Measurements from ENCODE around the gene RPS6KL1. TPM values are rescaled to one million over a fixed set of nuclear protein-coding genes. Genes with fewer than 3 reads are reported as not detected.
A peak's percentile ranks its signal among the peaks of the same experiment; 100 is the strongest.

RPS6KL1 gene
- polyA plus RNA-seq, 4 donors: 1.2 to 2.0 (median 1.6) TPM

DNA sequence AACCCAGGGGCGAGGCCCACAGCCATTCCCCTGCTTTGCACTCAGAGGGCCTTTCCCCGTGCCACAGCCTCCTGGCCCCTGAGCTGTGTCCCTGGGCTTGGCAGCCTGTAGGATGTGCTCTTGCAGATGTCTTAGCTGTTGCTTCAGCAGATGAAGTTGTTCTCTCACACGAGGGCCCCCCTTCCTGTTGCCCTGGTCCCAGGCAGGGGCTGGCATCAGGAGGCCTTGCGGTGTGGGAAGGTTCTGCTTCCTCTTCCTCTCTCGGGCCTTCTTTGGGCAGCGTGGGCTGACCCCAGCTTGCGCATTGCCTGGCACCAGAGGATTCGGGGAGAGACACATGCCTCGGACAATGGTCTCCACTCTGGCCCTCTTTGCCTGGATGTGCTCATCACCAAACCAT is 59.8 kb downstream of the RPS6KL1 start:
- DNase-seq (ENCODE audit: low read depth in 4 of 4, low spot score in 3 of 4): no peak

DNA sequence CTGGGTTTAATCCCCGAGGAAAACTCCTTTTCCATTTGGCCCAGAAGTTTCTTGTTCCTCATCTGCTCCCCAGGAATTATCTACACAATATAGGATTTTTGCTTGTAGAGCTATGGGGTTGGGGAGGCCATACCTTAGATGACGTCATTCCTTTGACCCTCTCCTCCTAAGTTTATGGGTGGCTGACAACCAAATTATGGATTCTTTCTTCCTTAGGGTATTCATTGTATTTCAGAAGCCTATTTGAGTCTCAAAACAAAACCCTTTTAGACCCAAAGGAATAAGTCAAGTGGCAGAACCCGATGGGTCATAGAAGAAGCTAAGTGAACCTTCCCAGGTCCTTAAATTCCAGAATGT is 61.3 kb downstream of the RPS6KL1 start:
- no peak for DNase-seq (ENCODE audit: low read depth in 4 of 4, low spot score in 3 of 4)

DNA sequence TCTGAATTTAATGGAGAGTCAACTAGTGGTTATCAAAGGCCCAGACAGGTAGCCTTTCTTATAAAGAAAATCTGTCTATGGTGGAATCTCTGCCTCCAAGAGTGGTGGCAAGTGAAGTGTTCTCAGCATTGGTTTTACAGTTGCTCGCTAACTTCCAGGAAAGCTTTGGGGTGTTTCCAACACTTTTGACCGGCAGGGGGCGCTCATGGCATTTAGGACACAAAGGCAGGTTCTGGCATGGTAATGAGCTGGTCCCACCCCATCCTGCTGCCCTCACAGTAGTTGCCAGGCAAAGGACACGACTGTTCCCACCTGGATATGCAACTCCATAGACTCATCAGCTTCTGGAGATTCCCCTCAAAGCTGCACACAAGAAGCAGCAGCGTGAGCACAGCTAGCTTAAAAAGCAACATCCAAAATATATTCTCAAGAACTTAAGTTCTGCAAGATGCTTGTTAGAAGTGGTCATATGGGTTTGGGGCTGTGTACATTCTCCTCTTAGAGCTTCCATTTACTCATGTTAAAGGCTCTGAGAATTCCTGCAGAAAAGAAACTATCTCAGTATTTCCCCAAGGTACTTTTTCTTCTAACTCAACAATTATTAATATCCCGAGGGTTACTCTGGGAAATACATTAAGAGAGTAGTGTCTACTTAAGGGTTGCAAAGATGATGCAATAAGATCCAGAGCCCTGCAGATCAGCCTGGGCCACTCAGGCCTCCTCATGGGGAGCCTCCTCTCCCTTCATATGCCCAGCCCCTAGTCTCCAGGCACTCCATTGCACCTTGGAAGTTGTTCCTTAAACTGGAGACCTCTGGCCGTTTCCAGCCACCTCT is 61.9 kb downstream of the RPS6KL1 start:
- DNase-seq (ENCODE audit: low read depth in 4 of 4, low spot score in 3 of 4): peak; percentile 67 to 76 (median 72)

DNA sequence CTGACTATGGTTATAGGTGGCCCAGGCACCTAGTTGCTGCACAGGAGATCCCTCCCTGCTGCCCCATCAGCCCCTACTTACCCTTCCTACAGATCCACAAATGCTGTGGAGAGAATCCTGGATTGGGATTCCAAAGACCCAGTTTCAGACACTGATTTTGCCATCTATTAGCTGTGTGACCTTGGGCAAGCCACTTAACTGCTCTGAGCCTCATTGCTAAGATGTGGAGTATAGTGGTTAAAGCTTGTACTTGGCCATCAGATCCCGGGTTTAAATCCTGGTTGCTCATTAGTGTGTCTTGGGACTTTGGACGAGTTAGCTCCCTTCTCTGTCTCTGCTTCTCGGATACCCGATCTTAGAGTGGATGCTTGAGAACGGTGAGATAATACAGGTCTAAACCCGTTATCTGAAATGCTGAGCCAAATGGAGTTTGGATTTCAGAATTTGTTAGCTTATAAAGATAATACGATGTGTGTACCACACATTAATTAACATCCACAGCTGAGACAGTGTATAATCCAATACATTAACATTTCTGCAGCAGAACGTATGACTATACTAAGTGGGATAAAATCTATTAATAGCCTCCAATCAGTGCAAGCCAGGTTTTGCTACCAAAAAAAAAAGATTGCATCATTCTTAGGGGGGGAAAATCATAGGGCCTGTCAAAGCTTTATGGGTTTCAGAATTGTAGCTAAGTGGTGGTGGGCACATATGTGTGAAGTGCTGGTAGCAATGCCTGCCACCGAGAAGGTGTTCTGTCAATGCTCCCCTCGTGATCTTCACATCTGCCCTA is 63.1 kb downstream of the RPS6KL1 start:
- DNase-seq (ENCODE audit: low read depth in 4 of 4, low spot score in 3 of 4): no peak

DNA sequence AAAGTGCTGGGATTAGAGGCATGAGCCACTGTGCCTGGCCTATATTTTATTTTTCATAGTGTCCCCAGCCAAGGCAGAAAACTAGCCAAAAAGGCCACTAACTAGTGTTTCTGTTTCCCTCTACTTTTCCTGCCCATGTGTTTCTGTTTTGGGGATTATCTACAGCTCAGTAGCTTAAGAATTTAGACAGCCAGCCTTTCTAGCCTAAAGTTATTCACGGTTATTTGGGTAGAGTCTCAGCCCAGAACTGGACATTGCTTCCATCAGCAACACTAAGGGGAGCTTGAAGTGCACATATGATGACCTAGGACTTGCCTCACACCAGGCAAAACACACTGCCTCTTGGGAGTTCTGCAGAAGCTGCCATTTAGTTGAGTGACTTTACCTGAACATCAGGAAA is 65.0 kb downstream of the RPS6KL1 start:
- DNase-seq (ENCODE audit: low read depth in 4 of 4, low spot score in 3 of 4): no peak

DNA sequence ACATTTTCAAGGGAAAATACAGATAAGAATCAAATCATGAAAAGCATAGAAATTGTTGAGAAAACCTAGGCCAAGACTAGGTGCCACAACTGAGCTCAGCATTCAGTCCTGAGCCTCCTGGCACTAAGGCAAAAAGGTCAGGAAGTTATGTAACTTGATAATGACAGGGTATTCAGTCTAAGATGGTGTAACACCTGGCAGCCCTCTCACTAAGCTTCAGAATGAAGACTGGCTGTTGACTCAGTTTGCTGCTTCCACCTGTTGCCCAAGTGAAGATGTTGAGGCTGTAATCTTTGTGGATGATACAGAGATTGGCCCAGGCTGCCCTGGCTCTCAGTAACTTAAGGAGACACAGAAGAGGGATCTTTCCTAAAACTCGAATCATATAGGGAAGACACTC is 66.7 kb downstream of the RPS6KL1 start:
- DNase-seq (ENCODE audit: low read depth in 4 of 4, low spot score in 3 of 4): no peak

DNA sequence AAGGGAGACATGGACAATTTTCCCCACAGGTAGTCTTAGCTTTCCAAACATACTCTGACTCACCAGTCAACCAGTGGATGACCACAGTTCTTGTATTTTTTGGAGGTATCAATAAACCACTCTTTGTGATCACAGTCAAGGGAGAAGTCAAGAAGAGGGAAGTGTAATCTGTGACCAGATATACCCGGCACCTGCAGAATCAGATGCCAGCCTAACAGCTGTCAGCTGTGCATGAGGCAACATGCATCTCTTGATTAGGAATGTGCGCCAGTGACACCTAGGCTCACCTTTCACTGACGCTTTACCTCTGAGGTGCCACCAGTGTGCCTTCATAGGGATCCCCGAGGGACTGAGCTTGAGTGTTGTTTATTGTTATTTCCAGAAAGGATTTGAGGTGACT is 67.1 kb downstream of the RPS6KL1 start:
- no peak for DNase-seq (ENCODE audit: low read depth in 4 of 4, low spot score in 3 of 4)

DNA sequence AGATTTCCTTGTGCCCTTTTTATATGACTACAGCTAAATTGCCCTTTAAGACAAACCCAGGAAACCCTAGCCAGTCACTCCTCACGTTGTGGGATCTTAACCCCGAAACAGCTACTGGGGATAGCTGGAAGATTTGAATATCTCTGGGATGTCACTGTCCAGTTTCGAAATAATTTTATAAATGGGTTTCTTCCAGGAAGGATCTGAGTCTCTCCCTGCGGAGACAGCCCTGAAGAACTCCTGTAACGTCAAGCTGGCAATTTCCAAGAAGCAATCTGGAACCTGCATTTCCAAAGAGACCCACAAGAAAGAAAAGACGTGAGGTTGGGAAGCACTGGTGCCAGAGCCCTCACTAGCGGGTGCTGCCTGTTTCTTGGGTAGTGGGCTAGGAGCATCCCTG is 68.0 kb downstream of the RPS6KL1 start:
- no peak for DNase-seq (ENCODE audit: low read depth in 4 of 4, low spot score in 3 of 4)

Other genes starting within 250 kb of the RPS6KL1 start
- gene AREL1, start 210.2 kb downstream of the RPS6KL1 start, polyA plus RNA-seq (ENCODE audit: insufficient read length in 4 of 4): 10 to 100 TPM; 32.7 to 40.1 (median 37.6) TPM
- gene FCF1, start 210.1 kb downstream of the RPS6KL1 start, polyA plus RNA-seq (ENCODE audit: insufficient read length in 4 of 4): 10 to 100 TPM; 52.9 to 65.3 (median 62.8) TPM
- 100 to 1,000 TPM in 1 of 4 donors, 10 to 100 TPM in 3; 80.8 to 110 (median 87.8) TPM for gene YLPM1, start 159.9 kb downstream of the RPS6KL1 start, polyA plus RNA-seq (ENCODE audit: insufficient read length in 4 of 4)
- gene PROX2, start 47.1 kb downstream of the RPS6KL1 start, polyA plus RNA-seq (ENCODE audit: insufficient read length in 4 of 4): 1 to 10 TPM in 1 of 4 donors, under 1 TPM in 3; 0.44 to 1.1 (median 0.68) TPM
- 100 to 1,000 TPM; 114 to 130 (median 118) TPM for gene DLST, start 41.3 kb downstream of the RPS6KL1 start, polyA plus RNA-seq (ENCODE audit: insufficient read length in 4 of 4)
- 10 to 100 TPM in 1 of 4 donors, 1 to 10 TPM in 3; 8.4 to 12.7 (median 9.3) TPM for gene PGF, start 32.3 kb upstream of the RPS6KL1 start, polyA plus RNA-seq (ENCODE audit: insufficient read length in 4 of 4)
- gene EIF2B2, start 79.7 kb upstream of the RPS6KL1 start, polyA plus RNA-seq (ENCODE audit: insufficient read length in 4 of 4): 10 to 100 TPM; 63.6 to 66.6 (median 64.0) TPM
- 10 to 100 TPM; 30.8 to 36.8 (median 35.0) TPM for gene MLH3, start 128.2 kb upstream of the RPS6KL1 start, polyA plus RNA-seq (ENCODE audit: insufficient read length in 4 of 4)
- gene ACYP1, start 140.8 kb upstream of the RPS6KL1 start, polyA plus RNA-seq (ENCODE audit: insufficient read length in 4 of 4): 10 to 100 TPM; 25.6 to 38.1 (median 29.1) TPM
- gene ZC2HC1C, start 146.4 kb upstream of the RPS6KL1 start, polyA plus RNA-seq (ENCODE audit: insufficient read length in 4 of 4): 1 to 10 TPM; 7.1 to 8.2 (median 7.6) TPM
- gene NEK9, start 203.8 kb upstream of the RPS6KL1 start, polyA plus RNA-seq (ENCODE audit: insufficient read length in 4 of 4): 100 to 1,000 TPM; 120 to 130 (median 124) TPM